Esophagus muscularis mucosa (tissue), 4 donors: ENCODE data around the gene RNF43. TPM values are rescaled to one million over a fixed set of nuclear protein-coding genes. Genes with fewer than 3 reads are reported as not detected.

Source experiments
- DNase-seq: peaks from one replicate; pipeline ENCODE4 v3.0.0-alpha.2; 2017; ENCODE audit errors: extremely low spot score
- H3K27ac ChIP-seq, 4 donors: fragments of 200-600 bp; sonication (generic); replicated peaks in 1 of 4; 1 replicate in 3 of 4; 2 replicates in 1 of 4; pipeline ENCODE4 v1.5.1; 2016 to 2019; ENCODE audit warnings: mild to moderate bottlenecking in 1 of 4
- H3K27me3 ChIP-seq, 4 donors: fragments of 200-600 bp; sonication (generic); one replicate each; pipeline versions ENCODE4 v1.5.1 to v1.6.0; 2016 to 2019
- H3K36me3 ChIP-seq, 4 donors: fragments of 200-600 bp; sonication (generic); one replicate each; pipeline ENCODE4 v1.5.1; 2016 to 2019
- H3K4me1 ChIP-seq, 4 donors: fragments of 200-600 bp; sonication (generic); one replicate each; pipeline ENCODE4 v1.5.1; 2016 to 2019
- H3K4me3 ChIP-seq, 4 donors: fragments of 200-600 bp; sonication (generic); 1 replicate in 2 of 4; 2 replicates in 2 of 4; pipeline ENCODE4 v1.5.1; 2016 to 2019; ENCODE audit warnings: mild to moderate bottlenecking in 4 of 4, moderate library complexity in 1 of 4
- H3K9me3 ChIP-seq, 4 donors: fragments of 200-600 bp; sonication (generic); 1 replicate in 3 of 4; 2 replicates in 1 of 4; pipeline ENCODE4 v1.5.1; 2016 to 2019
- EP300 ChIP-seq: sonication (generic); formaldehyde crosslinking; IDR thresholded peaks from one replicate; pipeline ENCODE4 v1.6.1; 2017; ENCODE audit warnings: antibody characterized with exemption
- POLR2A ChIP-seq: fragments of 450-650 bp; IDR thresholded peaks from one replicate; pipeline ENCODE4 v1.6.1; 2017; ENCODE audit warnings: antibody characterized with exemption, moderate library complexity, mild to moderate bottlenecking, low read depth
- POLR2AphosphoS5 ChIP-seq, 2 donors: sonication (generic); formaldehyde crosslinking; IDR thresholded peaks; one replicate each; pipeline ENCODE4 v1.6.1; 2017; ENCODE audit warnings: antibody characterized with exemption in 2 of 2
- WGBS: methylation state at CpG from one replicate; pipeline ENCODE4 v1.1.5; 2018; 5-methylcytosine and 5-hydroxymethylcytosine counted together
- intact Hi-C: fragments of 100-400 bp; cut with DNase I; formaldehyde crosslinking; loops from one replicate; pipeline ENCODE4 v1.15.1; 2023
- total RNA-seq, 4 donors: library from RNA; depleted of rRNA; stranded (reverse); fragments of >200 nt; gene quantifications; one replicate each; pipeline versions ENCODE4 v1.1.0 to v1.2.1, GENCODE V29; 2016
- TF ChIP-seq, protein P1 (sequence below), 3 experiments: fragments of 200-600 bp in 2 of 3; fragments of 450-650 bp in 1 of 3; sonication (generic) in 2 of 3; IDR thresholded peaks; one replicate each; pipeline ENCODE4 v1.5.1; 2017 to 2019; ENCODE audit warnings: antibody characterized with exemption in 3 of 3, mild to moderate bottlenecking in 2 of 3, moderate library complexity in 1 of 3

The RNF43 gene
- total RNA-seq, 4 donors from 2014 or later, result under 0.01 to 0.26 (median 0.11) TPM; not detected in 1

DNA sequence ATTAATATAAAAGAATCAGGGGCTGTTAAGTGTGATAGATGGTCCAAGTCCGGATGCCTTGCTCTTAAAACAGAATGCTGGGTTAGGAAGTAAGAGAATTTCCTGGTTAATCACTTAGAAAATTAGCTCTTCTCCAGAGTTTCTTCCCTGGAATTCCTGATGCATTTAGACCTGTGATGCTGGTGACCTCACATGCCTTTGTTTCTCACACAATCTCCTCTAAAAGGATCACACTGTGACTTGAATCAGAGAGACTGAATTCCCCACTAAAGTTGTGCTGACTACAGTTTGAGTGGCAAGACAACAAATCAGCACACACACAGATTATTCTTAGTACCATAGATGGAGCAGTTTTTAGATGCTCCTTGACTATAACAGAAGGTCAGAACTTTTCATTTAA lies 4.4 kb upstream of the RNF43 start:
- no peaks in the 10 kb centered on the region for H3K9me3 ChIP-seq
- no peak for DNase-seq
- no peak overlapping the region for H3K27ac ChIP-seq
- intact Hi-C loops, result no loop called here
- 64% methylated on average over 1 of the region's 1 CpG for WGBS
- TF ChIP-seq POLR2A (no peak), POLR2AphosphoS5 (IDR thresholded peaks at IDR 0.05) (no peak), EP300 (no peak)
- TF ChIP-seq, protein P1, sequence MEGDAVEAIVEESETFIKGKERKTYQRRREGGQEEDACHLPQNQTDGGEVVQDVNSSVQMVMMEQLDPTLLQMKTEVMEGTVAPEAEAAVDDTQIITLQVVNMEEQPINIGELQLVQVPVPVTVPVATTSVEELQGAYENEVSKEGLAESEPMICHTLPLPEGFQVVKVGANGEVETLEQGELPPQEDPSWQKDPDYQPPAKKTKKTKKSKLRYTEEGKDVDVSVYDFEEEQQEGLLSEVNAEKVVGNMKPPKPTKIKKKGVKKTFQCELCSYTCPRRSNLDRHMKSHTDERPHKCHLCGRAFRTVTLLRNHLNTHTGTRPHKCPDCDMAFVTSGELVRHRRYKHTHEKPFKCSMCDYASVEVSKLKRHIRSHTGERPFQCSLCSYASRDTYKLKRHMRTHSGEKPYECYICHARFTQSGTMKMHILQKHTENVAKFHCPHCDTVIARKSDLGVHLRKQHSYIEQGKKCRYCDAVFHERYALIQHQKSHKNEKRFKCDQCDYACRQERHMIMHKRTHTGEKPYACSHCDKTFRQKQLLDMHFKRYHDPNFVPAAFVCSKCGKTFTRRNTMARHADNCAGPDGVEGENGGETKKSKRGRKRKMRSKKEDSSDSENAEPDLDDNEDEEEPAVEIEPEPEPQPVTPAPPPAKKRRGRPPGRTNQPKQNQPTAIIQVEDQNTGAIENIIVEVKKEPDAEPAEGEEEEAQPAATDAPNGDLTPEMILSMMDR (IDR thresholded peaks at IDR 0.05), result no peak
- H3K4me3 ChIP-seq, result no peak overlapping the region
- H3K4me1 ChIP-seq, result peaks cover 4 to 12% (median 8%) of the 10 kb centered on the region in 4 donors
- H3K36me3 ChIP-seq, result no peaks in the 10 kb centered on the region
- peaks cover 0 to 9% (median 0%) of the 10 kb centered on the region in 4 donors for H3K27me3 ChIP-seq

DNA sequence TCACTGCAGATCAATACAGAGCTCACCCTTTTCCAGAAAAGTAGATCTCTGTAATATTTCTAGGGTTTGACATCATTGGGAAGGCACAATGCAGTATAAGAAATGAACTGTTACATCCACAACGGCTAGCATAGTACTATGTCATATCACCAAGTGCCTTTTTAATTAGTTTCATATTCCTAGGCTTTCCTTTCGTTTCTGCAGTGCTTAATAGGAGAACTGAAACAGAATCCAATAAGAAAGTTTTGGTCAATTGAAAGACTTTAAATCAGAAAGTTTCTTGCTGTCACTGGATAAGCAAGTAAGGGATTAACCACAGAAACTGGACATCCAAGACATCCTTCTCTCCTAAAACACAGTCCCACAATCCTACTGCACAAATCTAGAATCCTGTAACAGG lies 3.5 kb upstream of the RNF43 start:
- no peak for DNase-seq
- Histone ChIP-seq H3K27me3 (peaks cover 0 to 9% (median 0%) of the 10 kb centered on the region in 4 donors), H3K36me3 (no peaks in the 10 kb centered on the region), H3K27ac (no peak overlapping the region), H3K9me3 (no peaks in the 10 kb centered on the region), H3K4me1 (peaks cover 4 to 12% (median 8%) of the 10 kb centered on the region in 4 donors), H3K4me3 (no peak overlapping the region)
- TF ChIP-seq POLR2AphosphoS5 (IDR thresholded peaks at IDR 0.05) (no peak), POLR2A (no peak), EP300 (no peak)
- TF ChIP-seq, protein P1 (IDR thresholded peaks at IDR 0.05), result no peak
- intact Hi-C loops, result no loop called here
- WGBS, result 54% methylated on average over 2 of the region's 2 CpGs

DNA sequence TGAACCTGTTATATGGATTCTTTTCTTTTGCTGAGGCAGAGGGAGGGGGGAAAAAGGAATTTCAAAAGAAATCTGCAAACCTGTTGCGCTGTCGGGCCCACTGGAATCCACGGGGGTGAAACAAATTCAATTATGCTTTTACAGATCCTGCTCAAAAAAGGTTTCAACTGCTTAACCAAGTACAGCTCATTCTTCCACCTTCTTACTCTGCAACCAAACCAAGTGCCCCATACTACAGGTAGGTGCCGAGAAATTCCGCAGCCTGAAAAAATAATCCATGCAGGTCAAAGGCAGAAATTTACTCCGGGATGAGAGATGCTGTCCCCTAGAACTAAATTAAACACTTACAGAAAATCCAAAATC lies 416 bp downstream of the RNF43 start:
- intact Hi-C loops, result loop anchor here (2.0 to 5.0 kb wide), 3 partner anchors 64 to 350 kb away; partner anchors contain the start of gene SUPT4H1

DNA sequence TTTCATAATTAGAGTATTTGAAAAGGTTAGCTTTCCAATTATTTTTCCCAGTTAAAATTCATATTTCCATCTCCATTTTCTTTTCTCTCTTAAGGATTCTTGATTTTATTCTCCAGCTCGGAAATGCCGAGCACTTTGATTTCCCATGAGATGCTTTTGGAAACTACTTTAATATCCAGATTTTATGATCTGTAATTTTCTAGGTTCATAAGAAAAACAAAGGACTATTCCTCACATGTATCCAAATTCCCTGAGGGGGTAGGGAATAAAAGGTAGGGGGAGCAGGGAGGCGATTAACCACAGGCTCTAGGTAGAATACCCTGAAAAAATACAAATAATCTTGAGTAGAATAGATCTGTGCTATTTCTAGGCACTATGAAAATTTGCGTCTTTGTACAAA lies 938 bp downstream of the RNF43 start:
- intact Hi-C loops, result loop anchor here (2.0 to 5.0 kb wide), 3 partner anchors 64 to 349 kb away; partner anchors contain the start of gene SUPT4H1
- Histone ChIP-seq H3K4me3 (no peak overlapping the region), H3K36me3 (no peaks in the 10 kb centered on the region), H3K9me3 (no peaks in the 10 kb centered on the region), H3K27me3 (no peaks in the 10 kb centered on the region), H3K27ac (no peak overlapping the region), H3K4me1 (peaks cover 4 to 12% (median 8%) of the 10 kb centered on the region in 4 donors)
- no peak for TF ChIP-seq POLR2AphosphoS5 (IDR thresholded peaks at IDR 0.05)
- no peak for TF ChIP-seq POLR2A
- TF ChIP-seq EP300, result no peak
- TF ChIP-seq, protein P1 (IDR thresholded peaks at IDR 0.05), result no peak
- DNase-seq, result no peak
- WGBS, result 90% methylated on average over 4 of the region's 4 CpGs

More for the DNA sequence above, 416 bp downstream of the RNF43 start:
- TF ChIP-seq, protein P1 (IDR thresholded peaks at IDR 0.05), result no peak
- TF ChIP-seq POLR2A (no peak), POLR2AphosphoS5 (IDR thresholded peaks at IDR 0.05) (no peak), EP300 (no peak)
- H3K9me3 ChIP-seq, result no peaks in the 10 kb centered on the region
- 57% methylated on average over 6 of the region's 6 CpGs for WGBS
- no peak for DNase-seq
- peak overlapping the region in 3 of 4 donors; percentile 4 to 59 (median 42) for H3K27ac ChIP-seq
- H3K4me1 ChIP-seq, result peaks cover 4 to 12% (median 8%) of the 10 kb centered on the region in 4 donors
- H3K36me3 ChIP-seq, result no peaks in the 10 kb centered on the region
- H3K27me3 ChIP-seq, result no peaks in the 10 kb centered on the region
- H3K4me3 ChIP-seq, result peak overlapping the region; percentile 35 to 56 (median 44)
